GM19324 (cell line): ENCODE results near the gene PAM.

ENCODE experiments used
- ATAC-seq: cut with Tn5 transposase; IDR thresholded peaks from one replicate; pipeline ENCODE4 v1.9.1; 2021; ENCODE audit warnings: mild to moderate bottlenecking, moderate library complexity; ENCODE audit not compliant: unreplicated experiment, low FRiP score

The PAM gene

GRCh38 chr5:102922799-102923477 lies 167.8 kb downstream of the PAM start:
- no peak for ATAC-seq

DNA sequence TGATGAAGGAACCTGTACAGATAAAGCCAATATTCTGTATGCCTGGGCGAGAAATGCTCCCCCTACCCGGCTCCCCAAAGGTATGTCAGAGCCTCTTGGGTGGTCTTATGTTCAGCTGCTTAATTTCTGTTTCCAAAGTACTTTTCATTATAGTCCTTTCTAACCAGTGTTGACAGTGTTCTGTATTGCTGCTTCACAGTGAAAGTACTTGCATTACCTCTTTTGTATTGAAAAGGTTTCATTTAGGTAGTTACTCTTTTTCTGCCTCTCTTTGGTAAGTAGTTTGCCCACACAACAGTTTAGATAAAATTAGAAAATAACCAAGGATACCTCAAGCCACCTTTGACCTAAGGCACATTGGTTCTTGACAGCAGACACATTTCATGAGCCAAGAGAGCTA lies 169.9 kb downstream of the PAM start:
- ATAC-seq: no peak

- no peak for ATAC-seq
Measured at GRCh38 chr5:102927007-102927406, 171.9 kb downstream of the PAM start.

- no peak for ATAC-seq
Measured at GRCh38 chr5:102930244-102930643, 175.1 kb downstream of the PAM start.

GRCh38 chr5:102931085-102931725 lies 176.1 kb downstream of the PAM start:
- ATAC-seq: no peak

DNA sequence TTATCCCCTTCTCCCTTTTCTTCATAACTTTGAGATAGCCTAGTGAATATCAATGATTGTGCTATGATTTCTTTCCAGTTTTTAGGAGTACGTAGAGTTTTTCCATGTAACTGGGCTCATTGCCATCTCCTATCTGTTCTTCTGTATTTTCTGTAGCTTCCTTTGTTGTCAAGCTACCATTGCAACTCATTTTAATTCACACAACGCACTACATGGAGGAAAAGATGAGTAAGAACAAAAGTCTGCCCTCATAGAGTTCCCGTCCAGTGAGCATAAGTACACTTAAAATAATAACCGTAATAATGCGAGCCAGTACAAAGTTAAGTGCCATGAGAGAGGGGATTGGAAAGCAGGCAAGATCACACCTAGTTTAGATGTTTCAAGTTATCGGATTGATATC lies 177.7 kb downstream of the PAM start:
- ATAC-seq: no peak

GRCh38 chr5:102933316-102933715 lies 178.2 kb downstream of the PAM start:
- no peak for ATAC-seq

- ATAC-seq: no peak
Measured at GRCh38 chr5:102933721-102934459, 178.8 kb downstream of the PAM start.

- ATAC-seq: no peak
Measured at GRCh38 chr5:102937894-102938293, 182.8 kb downstream of the PAM start.

DNA sequence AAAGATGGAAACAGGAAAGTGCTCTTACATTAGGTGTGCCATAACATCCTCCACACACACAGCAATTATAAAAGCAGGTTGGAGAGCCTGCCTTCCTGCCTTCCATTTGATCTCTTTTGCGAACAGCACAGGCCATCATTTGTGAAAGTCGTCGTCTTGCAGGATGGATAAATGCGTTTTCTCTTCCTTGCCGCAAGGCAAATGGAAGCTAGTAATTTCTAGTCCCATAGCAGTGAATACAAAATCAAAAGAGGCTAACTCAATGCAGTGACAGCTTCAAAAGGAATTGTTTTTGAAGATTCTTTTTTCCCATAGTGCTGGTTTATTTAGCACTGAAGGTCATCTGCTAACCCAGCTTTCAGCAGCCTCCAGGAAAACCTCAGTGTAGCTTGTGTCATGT lies 186.0 kb downstream of the PAM start:
- ATAC-seq: no peak

DNA sequence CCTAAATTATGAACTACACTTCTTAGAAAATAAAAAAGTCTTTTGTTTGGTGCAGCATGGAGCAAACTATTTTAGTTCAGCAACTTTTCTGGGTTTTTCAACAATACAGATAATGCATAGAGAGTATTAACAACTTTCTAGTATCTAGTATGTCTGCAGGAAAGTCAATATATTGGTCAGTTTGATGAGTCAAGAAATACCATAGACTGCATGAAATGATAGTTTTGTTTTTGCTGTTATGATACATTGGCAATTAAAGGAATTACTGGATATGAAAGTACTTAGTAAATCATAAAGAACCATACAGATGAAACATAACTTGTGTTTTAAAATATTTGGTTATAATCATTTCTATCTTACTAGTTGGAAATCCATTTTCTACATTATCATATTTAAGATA lies 191.3 kb downstream of the PAM start:
- ATAC-seq: no peak

DNA sequence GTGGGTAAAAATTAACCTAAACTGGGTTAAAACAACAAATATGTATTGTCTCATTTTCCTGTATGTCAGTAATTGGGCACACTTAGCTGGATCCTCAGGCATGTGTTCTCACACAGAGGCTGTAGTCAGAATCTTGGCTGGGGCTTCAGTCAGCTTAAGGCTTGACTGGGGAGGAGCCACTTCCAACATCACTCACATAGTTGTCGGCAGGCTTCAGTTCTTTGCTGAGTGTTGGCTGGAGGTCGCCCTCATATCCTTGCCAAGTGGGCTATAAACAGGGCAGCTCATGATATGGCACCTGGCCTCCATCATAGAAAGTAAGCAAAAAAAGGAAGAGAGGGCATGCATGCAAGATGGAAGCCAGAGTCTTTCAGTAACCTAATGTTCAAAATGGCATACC lies 191.9 kb downstream of the PAM start:
- no peak for ATAC-seq

GRCh38 chr5:102955488-102955887 lies 200.4 kb downstream of the PAM start:
- no peak for ATAC-seq

GRCh38 chr5:102956599-102956998 lies 201.5 kb downstream of the PAM start:
- no peak for ATAC-seq

DNA sequence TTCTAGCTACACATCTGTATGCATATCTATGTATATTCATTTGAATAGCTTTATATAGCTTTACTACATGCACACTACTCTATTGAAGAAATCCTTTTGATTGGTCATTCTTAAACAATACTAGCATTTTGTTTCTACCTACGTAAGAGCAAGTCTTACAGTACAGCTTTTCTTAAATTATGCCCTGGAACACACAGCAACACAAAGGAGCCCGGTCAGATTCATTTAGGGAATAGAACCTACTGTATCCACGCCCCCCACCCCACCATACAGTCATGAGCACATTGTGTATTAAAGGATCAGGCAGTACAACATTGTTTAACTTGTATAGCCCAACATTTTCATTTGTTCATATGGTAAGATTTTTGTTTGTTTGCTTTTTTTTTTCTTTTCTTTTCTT lies 202.0 kb downstream of the PAM start:
- ATAC-seq: no peak

- no peak for ATAC-seq
Measured at GRCh38 chr5:102958481-102959011, 203.4 kb downstream of the PAM start.

DNA sequence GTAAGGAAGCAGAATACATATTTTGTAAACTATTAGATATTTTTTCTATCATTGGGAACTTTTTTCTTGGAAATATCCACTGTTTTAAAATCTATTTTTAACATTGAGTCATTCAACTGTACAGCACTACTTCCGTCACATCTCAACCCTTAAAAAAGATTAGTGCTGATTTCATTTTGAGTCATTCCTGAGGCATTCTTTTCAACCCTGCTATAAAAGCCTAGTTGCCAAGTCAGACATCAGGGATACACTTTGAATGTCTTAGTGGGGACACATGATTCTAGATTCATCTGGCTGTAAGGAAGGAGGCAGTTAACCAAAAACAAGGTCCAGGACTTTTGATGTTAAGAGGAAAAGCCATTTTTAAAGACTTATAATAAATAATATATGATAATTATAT lies 203.9 kb downstream of the PAM start:
- no peak for ATAC-seq

- no peak for ATAC-seq
Measured at GRCh38 chr5:102961671-102962070, 206.6 kb downstream of the PAM start.

- no peak for ATAC-seq
Measured at GRCh38 chr5:102965653-102966052, 210.5 kb downstream of the PAM start.

DNA sequence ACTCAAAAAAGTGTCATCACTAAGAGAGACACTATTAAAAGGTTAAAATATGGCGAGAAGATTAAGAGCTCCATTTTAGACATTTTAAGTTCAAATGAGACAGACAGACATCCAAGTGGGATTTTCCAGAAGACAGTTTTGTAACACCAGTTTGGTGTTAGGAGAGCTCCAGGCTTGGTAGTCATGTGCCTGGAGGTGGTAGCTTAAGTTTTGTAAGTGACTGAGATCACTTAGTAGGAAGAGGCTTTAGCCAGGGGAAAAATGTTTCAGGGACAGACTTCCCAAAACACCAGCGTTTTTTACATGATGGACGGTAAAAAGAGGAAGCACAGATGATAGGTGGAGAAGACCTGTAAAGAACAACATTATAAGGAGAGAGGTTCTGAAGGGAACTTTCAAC lies 214.5 kb downstream of the PAM start:
- no peak for ATAC-seq

DNA sequence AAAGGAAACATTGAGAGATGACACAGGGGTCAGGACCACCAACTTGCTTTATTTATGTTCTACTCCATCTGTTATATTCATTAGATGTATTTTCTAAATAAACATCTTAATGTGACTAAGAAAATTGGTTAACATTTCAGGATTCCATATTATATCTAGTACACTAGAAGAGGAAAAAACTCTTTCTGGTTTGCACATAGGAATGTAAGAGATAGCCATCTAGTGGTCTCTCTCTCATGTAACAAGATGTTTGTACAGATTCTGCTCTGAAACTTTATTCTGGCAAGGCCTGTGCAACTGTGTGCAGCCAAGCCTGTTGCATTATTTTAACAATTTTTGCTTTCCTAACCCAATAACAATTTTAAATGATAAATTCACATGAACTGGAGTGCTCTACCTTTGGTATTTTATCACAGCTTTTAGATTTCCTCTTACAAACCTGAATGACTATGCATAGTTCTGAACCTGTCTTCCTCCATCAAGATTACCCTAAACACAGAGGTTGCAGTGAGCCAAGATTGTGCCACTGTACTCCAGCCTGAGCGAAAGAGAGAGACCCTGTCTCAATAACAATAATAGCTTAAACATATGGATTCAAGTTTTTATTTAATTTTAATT lies 216.7 kb downstream of the PAM start:
- no peak for ATAC-seq
